ENCODE data around the gene APOC3.

The APOC3 gene

GRCh38 chr11:116788975-116789374 is 40.7 kb upstream of the APOC3 start:
- TF ChIP-seq CTCF (conservative IDR thresholded peaks at IDR 0.05; ENCODE audit: low read depth, low read length), result no peak
- no peak for DNase-seq (ENCODE audit: low read depth)

GRCh38 chr11:116790167-116791001 is 39.3 kb upstream of the APOC3 start:
- H3K4me3 ChIP-seq (ENCODE audit: low read length), result no peak overlapping the region
- TF ChIP-seq CTCF (conservative IDR thresholded peaks at IDR 0.05; ENCODE audit: low read depth, low read length), result no peak
- DNase-seq (ENCODE audit: low read depth), result no peak

More at GRCh38 chr11:116788975-116789374, 40.7 kb upstream of the APOC3 start:
- H3K4me3 ChIP-seq (ENCODE audit: low read length), result no peak overlapping the region

GRCh38 chr11:116791002-116791812 is 38.5 kb upstream of the APOC3 start:
- peak; percentile 94 for TF ChIP-seq CTCF (conservative IDR thresholded peaks at IDR 0.05; ENCODE audit: low read depth, low read length)
- no peak overlapping the region for H3K4me3 ChIP-seq (ENCODE audit: low read length)
- DNase-seq (ENCODE audit: low read depth), result no peak

- DNase-seq (ENCODE audit: low read depth), result no peak
- no peak for TF ChIP-seq CTCF (conservative IDR thresholded peaks at IDR 0.05; ENCODE audit: low read depth, low read length)
- H3K4me3 ChIP-seq (ENCODE audit: low read length), result no peak within 1 kb of the TSS
These were observed 37.9 kb upstream of the APOC3 start, which contains the start of gene APOA5 for GRCh38 chr11:116791813-116792143. APOA5 (minus strand) TSS chr11:116791879; CDS start chr11:116791860, 19 bp downstream.

GRCh38 chr11:116792144-116792868 is 37.4 kb upstream of the APOC3 start:
- no peak overlapping the region for H3K4me3 ChIP-seq (ENCODE audit: low read length)
- no peak for TF ChIP-seq CTCF (conservative IDR thresholded peaks at IDR 0.05; ENCODE audit: low read depth, low read length)
- DNase-seq (ENCODE audit: low read depth), result no peak

GRCh38 chr11:116792869-116793771 is 36.6 kb upstream of the APOC3 start:
- no peak for TF ChIP-seq CTCF (conservative IDR thresholded peaks at IDR 0.05; ENCODE audit: low read depth, low read length)
- no peak overlapping the region for H3K4me3 ChIP-seq (ENCODE audit: low read length)
- no peak for DNase-seq (ENCODE audit: low read depth)

All from retinal pigment epithelial cell (primary cell).